NCI-H1105 (cell line): Measurements from ENCODE around the gene DNAJC22.
"Not testable (repeated sequence)": the region's sequence is repeated elsewhere in the genome, so short reads cannot be mapped to it uniquely, and the experiment has no call there.

Experiments
- DNase-seq: peaks from one replicate; lab custom pipeline; 2025; lab: John Stamatoyannopoulos, UW

The DNAJC22 gene

GRCh38 chr12:49375406-49375805, 28.7 kb downstream of the DNAJC22 start:
- DNase-seq = no peak

GRCh38 chr12:49377386-49377785, 30.7 kb downstream of the DNAJC22 start:
- no peak for DNase-seq

GRCh38 chr12:49380184-49380583, 33.5 kb downstream of the DNAJC22 start:
- not testable (repeated sequence) for DNase-seq

- DNase-seq = no peak
Measured at GRCh38 chr12:49388682-49389386, 42.1 kb downstream of the DNAJC22 start.

- no peak for DNase-seq
Measured at GRCh38 chr12:49389387-49389703, 42.7 kb downstream of the DNAJC22 start.

- DNase-seq = no peak
Measured at GRCh38 chr12:49397000-49397399, 50.3 kb downstream of the DNAJC22 start.

- no peak for DNase-seq
Measured at GRCh38 chr12:49400304-49400703, 53.6 kb downstream of the DNAJC22 start.
